Stimulated activated CD8-positive, alpha-beta memory T cell treated with anti-CD3 and anti-CD28 coated beads, Interleukin-7, amount 100 ng/mL, for 48 hours (primary cell): ENCODE results near the gene PLCB2.
A peak's percentile ranks its signal among the peaks of the same experiment; 100 is the strongest.

ENCODE experiments used
- DNase-seq, 2 donors: peaks; one replicate each; pipeline ENCODE4 v3.0.0-alpha.2; 2020; ENCODE audit warnings: low read depth in 1 of 2; ENCODE audit errors: extremely low read depth in 1 of 2

PLCB2 gene

DNA sequence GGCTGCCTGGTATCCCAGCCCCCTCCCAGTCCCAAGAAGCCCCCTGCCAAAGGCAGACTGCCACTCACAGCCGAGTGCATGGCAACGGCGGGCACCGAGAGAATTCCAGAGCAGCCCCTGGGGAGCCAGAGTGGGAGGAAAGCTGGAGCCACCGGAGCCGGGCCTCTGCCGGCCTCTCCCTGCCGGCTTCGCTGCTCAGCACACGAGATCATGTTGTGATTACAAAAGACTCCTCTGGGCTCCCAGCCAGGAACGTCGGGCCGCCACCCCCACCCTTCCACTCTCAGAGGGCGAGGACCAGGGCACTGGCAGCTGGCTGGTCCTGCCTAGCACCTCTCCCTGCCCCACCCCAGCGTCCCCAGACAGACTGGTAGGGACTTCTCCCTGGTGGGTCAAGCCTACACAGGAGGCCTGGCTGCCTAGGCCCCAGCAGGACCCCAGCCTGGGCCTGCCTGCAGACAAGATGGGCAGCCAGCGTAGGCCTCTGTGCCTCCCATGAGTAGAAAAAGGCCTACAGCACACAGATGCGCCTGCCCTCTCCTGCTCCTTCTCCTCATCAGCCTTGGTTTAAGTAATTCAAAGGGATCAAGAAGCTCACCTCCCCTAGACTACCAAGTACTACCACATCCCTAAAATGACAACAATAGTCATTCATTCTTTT lies 33.1 kb upstream of the PLCB2 start, which contains the start of gene CCDC9B:
CCDC9B (minus strand) TSS at position 200 of the 661 bp plus-strand sequence; CDS start at position 80, 120 bp downstream.
- DNase-seq: no peak

- no peak for DNase-seq
These were observed 32.5 kb upstream of the PLCB2 start for GRCh38 chr15:40340038-40340739.

DNA sequence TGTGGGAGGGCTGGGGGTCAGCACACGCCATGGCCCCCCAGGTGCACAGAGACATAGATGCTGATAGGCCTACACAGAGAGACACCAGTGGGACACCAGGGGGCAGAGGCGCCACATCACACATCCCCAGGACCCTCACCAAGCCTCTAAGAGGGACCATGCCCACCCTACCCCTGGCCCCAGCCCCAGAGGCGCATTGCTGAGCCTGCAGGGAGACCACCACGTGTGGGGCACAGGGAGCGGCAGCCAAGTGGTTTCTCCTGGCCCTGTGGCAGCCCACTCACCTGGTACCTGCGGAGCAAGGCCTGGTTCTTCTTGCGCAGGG lies 31.8 kb upstream of the PLCB2 start:
- no peak for DNase-seq

GRCh38 chr15:40338921-40339620 lies 31.3 kb upstream of the PLCB2 start:
- DNase-seq: no peak

DNA sequence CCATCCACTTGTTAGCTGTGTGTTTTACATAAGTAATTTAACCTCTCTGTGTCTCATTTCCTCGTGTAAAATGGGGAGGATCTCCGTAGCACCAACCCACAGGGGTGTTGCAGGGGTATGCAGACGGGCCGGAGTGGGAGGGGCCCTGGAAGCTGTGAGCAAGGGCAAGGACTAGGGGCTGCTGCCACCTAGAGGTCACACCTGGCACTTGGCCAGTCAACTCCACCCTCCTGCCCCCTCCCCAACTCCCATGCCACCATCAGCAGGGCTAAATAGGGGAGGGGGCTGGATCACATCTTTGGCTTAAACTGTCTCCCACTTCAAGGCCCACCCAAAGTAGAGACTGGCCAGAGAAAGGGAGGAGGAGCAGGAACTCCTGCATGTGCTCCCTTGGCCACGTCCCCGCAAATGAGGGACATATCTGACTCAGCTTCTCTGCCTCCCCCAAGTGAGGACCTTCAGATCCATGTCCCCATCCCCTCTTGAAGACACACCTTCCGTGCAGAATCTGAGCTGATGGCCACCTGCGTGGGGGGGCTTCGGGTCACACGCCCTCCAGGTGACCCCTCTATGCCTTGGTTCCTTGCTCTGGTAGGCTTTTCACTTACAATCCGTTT lies 30.4 kb upstream of the PLCB2 start:
- DNase-seq: peak; percentile 57 to 77

DNA sequence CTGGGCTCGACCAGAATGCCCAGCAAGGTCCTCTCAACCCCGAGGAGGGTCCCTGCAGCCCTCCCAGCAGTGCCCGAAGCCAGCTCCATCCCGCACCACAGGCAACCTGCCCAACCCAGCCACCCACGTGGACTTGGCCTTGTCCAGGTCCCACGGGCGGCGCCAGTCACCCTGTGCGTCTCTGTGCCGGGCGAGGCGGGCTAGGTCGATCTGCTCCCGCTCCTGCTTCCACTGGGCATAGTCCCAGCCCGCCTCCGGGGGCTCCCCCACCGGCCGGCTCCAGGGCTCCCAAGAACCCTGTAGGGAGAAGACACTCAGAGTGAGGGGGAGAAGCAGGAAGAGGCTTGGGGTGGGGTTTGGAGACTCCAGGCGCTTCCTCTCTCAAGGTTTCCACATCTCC lies 29.9 kb upstream of the PLCB2 start:
- DNase-seq: no peak

DNA sequence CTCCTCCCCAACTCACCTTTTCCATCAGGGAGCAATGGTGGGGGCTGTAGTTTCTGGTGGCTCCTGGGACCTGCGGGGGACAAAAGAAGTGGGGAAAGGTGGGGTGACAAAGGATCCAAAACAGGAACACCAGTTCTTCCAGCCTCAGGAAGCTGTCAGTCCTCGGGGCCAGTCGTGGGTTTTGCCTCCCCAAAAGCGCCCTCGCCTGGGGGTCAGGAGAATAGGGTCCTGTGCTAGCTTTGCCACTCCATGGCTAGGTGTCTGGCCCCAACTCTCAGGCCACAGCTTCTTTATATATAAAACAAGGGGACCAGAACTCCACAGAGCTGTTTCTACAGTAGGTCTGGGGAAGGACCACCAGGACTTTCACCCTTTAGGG lies 29.0 kb upstream of the PLCB2 start:
- DNase-seq: no peak

- no peak for DNase-seq
These were observed 28.4 kb upstream of the PLCB2 start for GRCh38 chr15:40335938-40336743.

DNA sequence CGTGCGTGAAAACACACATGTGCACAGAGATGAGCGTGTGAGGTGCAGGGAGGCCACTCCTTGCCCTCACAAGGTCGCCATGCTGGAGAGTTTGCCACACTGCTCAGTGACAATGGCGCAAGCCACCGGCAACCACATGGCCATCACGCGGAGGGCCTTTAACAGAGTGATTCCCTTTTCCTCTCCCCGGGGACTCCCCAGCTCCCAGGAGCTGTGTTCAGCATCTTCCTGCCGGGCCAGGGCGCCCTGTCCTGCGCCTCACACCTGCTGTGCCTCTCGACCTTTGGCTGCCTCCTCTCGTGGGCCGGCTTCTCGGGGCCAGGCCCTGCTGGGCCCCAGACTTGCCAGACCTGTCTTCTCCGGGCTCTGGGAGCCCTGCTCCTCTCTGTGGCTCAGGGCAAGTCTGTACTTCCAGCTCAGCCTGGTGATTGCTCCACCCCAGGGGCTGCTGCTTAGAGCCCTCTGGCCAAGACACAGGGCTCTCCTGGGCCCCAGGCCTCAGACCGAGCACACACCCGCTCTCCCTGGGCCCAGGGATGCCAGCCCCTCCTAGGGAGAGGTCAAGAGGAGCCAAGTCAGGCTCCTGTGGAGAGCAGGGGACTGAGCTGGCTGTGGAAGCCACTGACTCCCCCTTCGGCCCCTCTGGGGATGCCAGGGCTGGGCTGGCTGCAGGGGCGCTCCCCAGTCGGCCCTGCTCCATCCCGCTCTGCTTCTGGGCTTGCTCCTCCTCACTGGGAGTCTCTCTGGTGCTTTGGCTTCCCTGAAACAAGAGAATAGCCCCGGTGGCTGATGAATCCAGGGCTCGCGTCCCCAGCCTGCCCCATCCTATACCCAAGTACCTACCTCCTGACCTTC lies 27.4 kb upstream of the PLCB2 start:
- no peak for DNase-seq

DNA sequence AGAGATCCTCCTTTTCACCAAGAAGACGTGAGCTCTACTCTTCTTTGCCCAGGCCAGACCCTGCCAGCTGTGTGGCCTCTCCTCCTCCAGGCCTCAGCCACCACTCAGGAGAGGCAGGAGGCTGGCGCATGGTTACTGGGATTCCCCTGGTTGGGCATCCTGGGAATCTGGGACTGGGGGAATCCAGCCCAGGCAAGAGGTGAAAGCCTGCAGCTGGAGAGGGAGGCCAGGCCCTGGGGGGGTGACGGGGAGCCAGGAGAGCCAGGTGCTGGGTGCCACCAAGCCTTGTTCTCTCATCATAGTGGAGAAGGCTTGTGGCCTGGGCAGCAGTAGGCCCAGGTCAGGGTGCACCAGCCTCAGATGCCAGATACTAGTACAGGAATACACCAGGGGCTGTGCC lies 26.8 kb upstream of the PLCB2 start:
- no peak for DNase-seq

- DNase-seq: no peak
These were observed 26.3 kb upstream of the PLCB2 start for GRCh38 chr15:40333922-40334492.

- DNase-seq: no peak
These were observed 24.5 kb upstream of the PLCB2 start for GRCh38 chr15:40332113-40332781.

- no peak for DNase-seq
These were observed 23.9 kb upstream of the PLCB2 start for GRCh38 chr15:40331637-40332036.

DNA sequence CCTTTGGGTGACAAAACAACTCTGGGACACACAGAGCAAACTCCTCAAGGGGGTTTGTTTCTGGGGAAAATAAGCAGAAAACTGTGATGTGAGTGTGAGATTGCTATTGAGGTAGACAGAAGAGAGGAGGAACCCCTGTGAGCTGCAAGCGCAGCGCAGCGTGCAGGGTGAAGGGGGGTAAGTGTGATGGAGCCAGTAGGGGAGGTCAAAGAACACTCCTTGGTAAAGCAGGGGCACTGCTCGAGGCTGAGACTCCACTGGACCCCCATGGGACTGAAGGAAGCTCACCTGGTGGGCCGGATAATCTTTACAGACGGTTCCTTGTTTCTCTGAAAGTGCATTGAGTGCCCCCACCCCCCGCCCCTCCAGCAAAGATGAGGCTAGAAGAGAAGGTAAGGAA lies 23.3 kb upstream of the PLCB2 start:
- no peak for DNase-seq

DNA sequence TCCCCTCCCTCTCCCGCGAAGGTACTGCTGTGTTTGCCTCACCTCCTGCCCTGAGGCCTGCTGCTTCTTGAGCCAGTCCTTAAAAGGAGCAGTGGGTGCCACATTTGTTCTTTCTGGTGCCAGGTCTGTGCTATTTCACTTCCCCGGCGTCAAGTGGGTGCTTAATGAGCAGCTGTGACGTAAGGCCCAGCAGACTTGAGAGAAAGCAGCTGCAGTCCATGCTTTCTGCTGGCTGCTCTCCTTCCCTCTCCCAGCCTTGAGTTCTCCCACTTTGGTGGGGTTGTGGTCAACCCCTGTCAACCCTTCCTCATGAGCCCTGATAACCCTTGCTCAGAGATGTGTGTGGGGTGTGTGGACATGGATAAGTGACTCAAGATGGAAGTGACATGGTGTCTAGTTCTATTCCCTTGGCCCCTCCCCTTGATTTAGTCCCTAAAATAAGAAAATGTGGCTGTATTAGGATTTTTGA lies 22.7 kb upstream of the PLCB2 start:
- no peak for DNase-seq

DNA sequence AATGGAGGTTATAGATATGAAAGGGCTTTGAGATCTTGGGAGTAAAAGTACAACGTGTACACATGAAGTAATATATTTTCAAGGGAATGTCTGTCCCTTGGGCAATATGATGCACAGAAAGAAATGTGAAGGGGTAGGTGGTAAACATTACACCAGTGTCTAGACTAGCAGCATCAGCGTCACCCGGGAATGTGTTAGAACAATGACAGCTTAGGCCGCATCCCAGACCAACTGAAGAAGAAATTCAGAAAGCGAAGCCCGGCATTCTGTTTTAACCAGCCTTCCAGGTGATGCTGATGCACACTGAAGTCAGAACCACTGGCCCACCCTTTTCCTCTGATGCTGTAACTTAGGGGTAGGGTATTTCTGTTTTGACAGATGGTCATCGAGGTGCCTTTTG lies 22.1 kb upstream of the PLCB2 start:
- no peak for DNase-seq

- no peak for DNase-seq
These were observed 21.0 kb upstream of the PLCB2 start for GRCh38 chr15:40328751-40329150.

DNA sequence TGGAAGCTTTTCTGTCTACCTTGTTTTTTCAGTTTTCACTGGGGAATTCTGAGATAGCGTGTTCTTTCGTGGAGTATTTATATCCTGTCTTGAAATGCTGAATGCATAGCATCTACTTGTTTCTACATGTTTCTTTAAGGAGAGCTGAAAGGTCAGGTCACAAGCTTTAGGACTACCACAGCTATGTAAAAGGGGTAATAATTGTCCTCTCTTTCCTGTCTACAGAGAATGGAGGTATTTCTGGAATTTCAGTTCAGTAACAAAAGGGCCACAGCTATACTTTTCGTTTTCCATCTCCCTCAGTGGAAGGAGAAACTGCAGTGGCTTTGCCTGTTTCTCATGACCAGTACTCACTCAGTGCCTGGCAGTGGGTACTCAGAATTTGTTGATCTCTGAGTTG lies 20.4 kb upstream of the PLCB2 start:
- no peak for DNase-seq

- DNase-seq: no peak
These were observed 19.7 kb upstream of the PLCB2 start for GRCh38 chr15:40327457-40327856.
